Mesothelial cell of epicardium (in vitro differentiated cells): ENCODE results near the gene PGGT1B. TPM values are rescaled to one million over a fixed set of nuclear protein-coding genes. Genes with fewer than 3 reads are reported as not detected.

ENCODE experiments used
- DNase-seq, 2 experiments: peaks; one replicate each; pipeline ENCODE4 v3.0.0; 2021; ENCODE audit warnings: low spot score in 2 of 2; ENCODE audit not compliant: unreplicated experiment in 2 of 2
- H3K27ac Mint-ChIP-seq: 2 replicates; pipeline ENCODE4 v1.8.0; 2021; ENCODE audit warnings: mixed read lengths
- H3K27me3 Mint-ChIP-seq: 2 replicates; pipeline ENCODE4 v1.8.0; 2021; ENCODE audit warnings: low read depth, mixed read lengths
- H3K36me3 Mint-ChIP-seq: 2 replicates; pipeline ENCODE4 v1.8.0; 2021; ENCODE audit warnings: mixed read lengths
- H3K4me1 Mint-ChIP-seq: 2 replicates; pipeline ENCODE4 v1.8.0; 2021; ENCODE audit warnings: mixed read lengths
- H3K4me3 Mint-ChIP-seq: 2 replicates; pipeline ENCODE4 v1.8.0; 2021; ENCODE audit warnings: mild to moderate bottlenecking, moderate library complexity, mixed read lengths
- H3K9me3 Mint-ChIP-seq: 2 replicates; pipeline ENCODE4 v1.8.0; 2021; ENCODE audit warnings: mixed read lengths
- CTCF ChIP-seq: fragments of 200-600 bp; sonication (generic); IDR thresholded peaks from one replicate; pipeline ENCODE4 v1.5.0; 2021; ENCODE audit warnings: antibody characterized with exemption; ENCODE audit not compliant: unreplicated experiment
- total RNA-seq: library from RNA; stranded (reverse); gene quantifications from 3 replicates; pipeline ENCODE4 v1.2.1, GENCODE V29; 2021

Gene PGGT1B
- total RNA-seq, 1 donor from 2014 or later, result 40.3 TPM

GRCh38 chr5:115170134-115170928, 92.3 kb downstream of the PGGT1B start:
- H3K36me3 Mint-ChIP-seq, result peaks cover 5% of the 10 kb centered on the region
- H3K9me3 Mint-ChIP-seq, result peaks cover 10% of the 10 kb centered on the region
- no peak for TF ChIP-seq CTCF
- H3K4me3 Mint-ChIP-seq, result peak overlapping the region; percentile 77
- no peak overlapping the region for H3K27ac Mint-ChIP-seq
- peak in 1 of 2 experiments; percentile 51 for DNase-seq
- peaks cover 7% of the 10 kb centered on the region for H3K4me1 Mint-ChIP-seq
- H3K27me3 Mint-ChIP-seq, result peaks cover 84% of the 10 kb centered on the region

- peak within 1 kb of the TSS; percentile 77 for H3K4me3 Mint-ChIP-seq
- H3K4me1 Mint-ChIP-seq, result peaks cover 7% of the 10 kb centered on the region
- no peak within 1 kb of the TSS for H3K27ac Mint-ChIP-seq
- peak; percentile 85 to 95 for DNase-seq
- TF ChIP-seq CTCF, result no peak
- peaks cover 77% of the 10 kb centered on the region for H3K27me3 Mint-ChIP-seq
- peaks cover 5% of the 10 kb centered on the region for H3K36me3 Mint-ChIP-seq
- H3K9me3 Mint-ChIP-seq, result peaks cover 10% of the 10 kb centered on the region
Observed at GRCh38 chr5:115169487-115170133, 93.1 kb downstream of the PGGT1B start, which contains the start of gene TRIM36. TRIM36 (minus strand) TSS chr5:115169908; CDS start chr5:115169634, 274 bp downstream.

- H3K27ac Mint-ChIP-seq, result no peak overlapping the region
- peaks cover 7% of the 10 kb centered on the region for H3K4me1 Mint-ChIP-seq
- DNase-seq, result no peak
- H3K36me3 Mint-ChIP-seq, result peaks cover 5% of the 10 kb centered on the region
- peak overlapping the region; percentile 77 for H3K4me3 Mint-ChIP-seq
- H3K27me3 Mint-ChIP-seq, result peaks cover 75% of the 10 kb centered on the region
- TF ChIP-seq CTCF, result no peak
- peaks cover 17% of the 10 kb centered on the region for H3K9me3 Mint-ChIP-seq
Observed at GRCh38 chr5:115168829-115169486, 93.7 kb downstream of the PGGT1B start.

GRCh38 chr5:115166744-115167393, 95.8 kb downstream of the PGGT1B start:
- H3K27ac Mint-ChIP-seq, result no peak overlapping the region
- H3K9me3 Mint-ChIP-seq, result peaks cover 18% of the 10 kb centered on the region
- peaks cover 5% of the 10 kb centered on the region for H3K36me3 Mint-ChIP-seq
- peaks cover 60% of the 10 kb centered on the region for H3K27me3 Mint-ChIP-seq
- DNase-seq, result no peak
- peaks cover 7% of the 10 kb centered on the region for H3K4me1 Mint-ChIP-seq
- no peak for TF ChIP-seq CTCF
- H3K4me3 Mint-ChIP-seq, result no peak overlapping the region

GRCh38 chr5:115165790-115166189, 96.9 kb downstream of the PGGT1B start:
- Mint-ChIP-seq H3K27me3 (peaks cover 55% of the 10 kb centered on the region), H3K4me3 (no peak overlapping the region), H3K27ac (no peak overlapping the region), H3K9me3 (peaks cover 18% of the 10 kb centered on the region), H3K36me3 (peaks cover 5% of the 10 kb centered on the region), H3K4me1 (peaks cover 4% of the 10 kb centered on the region)
- TF ChIP-seq CTCF, result no peak
- DNase-seq, result no peak
